DMS153 treated with DMSO at 0.1 percent for 48 hours (cell line): Measurements from ENCODE around the gene LMBR1.
"Not testable (repeated sequence)": the region's sequence is repeated elsewhere in the genome, so short reads cannot be mapped to it uniquely, and the experiment has no call there.

ENCODE experiments used
- DNase-seq: peaks from one replicate; lab custom pipeline; 2025; ENCODE audit not compliant: unreplicated experiment; lab: John Stamatoyannopoulos, UW

LMBR1 gene

DNA sequence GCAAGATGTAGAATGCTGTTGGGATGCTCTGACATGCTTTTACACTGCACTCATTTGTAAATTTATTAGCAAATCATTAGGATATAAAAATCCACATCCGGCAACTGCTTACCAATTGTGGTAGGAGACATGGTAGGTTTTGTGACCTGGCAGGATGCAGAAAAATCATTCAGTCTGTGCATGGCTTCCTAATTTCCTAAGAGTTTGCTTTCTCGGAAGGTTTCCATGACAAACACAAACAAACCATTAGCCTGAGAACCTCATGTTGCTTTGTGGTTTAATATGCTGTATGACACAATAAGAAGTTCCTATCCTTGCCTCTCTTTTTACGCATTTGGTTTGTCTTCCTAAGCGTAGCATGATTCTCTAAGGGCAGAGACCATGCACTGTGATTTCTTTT, 14.7 kb upstream of the LMBR1 start:
- DNase-seq, result no peak

- no peak for DNase-seq
Observed at GRCh38 chr7:156906200-156906649, 13.2 kb upstream of the LMBR1 start.

DNA sequence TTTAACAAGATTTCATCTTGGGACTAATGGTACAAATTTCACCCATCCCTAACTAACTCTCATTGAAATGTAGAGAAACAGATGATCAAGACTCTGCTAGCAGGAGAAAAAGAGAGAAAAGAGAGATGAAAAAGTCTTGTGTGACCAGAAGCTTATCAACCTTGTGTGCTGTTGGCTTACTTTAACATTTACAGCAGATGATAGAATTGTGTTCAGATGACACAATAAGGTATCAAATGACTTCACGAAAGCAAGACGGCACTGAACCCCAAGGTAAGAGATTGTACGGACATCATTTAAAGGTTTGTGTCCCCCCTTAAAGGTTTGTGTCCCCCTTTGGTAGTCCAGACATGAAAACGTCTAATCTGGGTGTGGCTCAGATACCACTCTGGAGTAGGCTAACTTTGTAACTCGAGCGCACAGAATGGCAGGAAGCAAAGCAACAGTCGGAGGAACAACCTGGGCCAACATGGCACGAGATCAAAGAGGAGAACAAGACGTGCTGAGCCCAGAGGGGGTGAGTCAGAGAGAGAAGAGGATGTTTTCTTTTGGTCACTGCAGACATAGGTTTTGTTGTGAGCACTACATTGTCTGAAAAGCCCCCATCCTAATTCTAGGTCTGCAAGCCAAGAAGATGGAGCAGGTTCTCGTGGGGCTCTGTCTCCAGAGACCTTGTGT, 10.4 kb upstream of the LMBR1 start:
- DNase-seq, result no peak

DNA sequence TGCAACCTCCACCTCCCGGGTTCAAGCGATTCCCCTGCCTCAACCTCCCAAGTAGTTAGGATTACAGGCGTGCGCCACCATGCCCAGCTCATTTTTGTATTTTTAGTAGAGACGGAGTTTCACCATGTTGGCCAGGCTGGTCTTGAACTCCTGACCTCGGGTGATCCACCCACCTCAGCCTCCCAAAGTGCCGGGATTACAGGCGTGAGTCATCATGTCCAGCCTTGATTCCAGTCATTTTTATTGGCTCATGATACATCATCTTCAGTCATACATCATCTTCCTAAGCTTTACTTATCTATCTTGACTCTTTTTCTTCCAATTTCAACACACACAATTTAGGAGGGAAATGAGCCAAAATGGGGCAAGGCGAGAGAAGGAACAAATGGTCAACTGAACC, 7.1 kb upstream of the LMBR1 start:
- not testable (repeated sequence) for DNase-seq

DNA sequence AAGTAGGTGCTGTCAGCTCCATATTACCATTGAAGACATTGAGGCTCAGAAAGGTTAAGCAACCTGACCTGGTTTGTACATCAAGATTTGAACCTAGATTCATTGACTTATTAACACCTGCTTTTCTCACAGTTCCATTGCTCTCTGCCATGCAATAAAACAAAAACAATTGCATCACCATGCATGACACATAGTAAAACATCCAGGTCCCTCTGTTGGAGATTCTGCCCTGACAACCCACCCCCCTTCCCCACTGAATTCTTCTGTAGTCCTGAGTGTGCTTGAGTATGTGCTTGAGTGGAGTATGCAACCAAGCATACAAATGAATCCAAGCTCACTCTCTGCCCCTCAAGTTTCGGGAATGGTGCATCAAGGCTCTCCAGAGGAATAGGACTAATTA, 6.0 kb upstream of the LMBR1 start:
- no peak for DNase-seq

DNA sequence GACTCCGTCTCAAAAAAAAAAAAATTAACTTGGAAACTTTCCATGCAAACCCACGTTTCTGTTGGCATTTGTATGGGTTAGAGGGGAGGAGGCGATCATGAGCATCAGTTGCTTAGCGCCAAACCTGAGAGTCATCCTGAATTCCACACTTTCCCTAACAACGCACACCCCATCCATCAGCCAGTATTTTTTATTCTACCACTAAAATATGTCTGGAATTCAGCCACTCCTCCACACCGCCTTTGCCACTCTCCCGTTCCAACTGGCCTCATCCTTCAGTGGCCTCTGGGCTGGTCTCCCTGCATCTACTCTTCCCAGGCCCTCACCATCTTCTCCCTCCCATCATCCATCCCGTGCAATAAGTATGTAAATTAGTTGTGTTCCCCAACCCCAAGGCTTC, 4.7 kb upstream of the LMBR1 start:
- no peak for DNase-seq

GRCh38 chr7:156896388-156897022, 3.5 kb upstream of the LMBR1 start:
- DNase-seq, result no peak

- DNase-seq, result no peak
Observed at GRCh38 chr7:156895024-156895780, 2.2 kb upstream of the LMBR1 start.

GRCh38 chr7:156892081-156892800, 742 bp downstream of the LMBR1 start:
- DNase-seq, result no peak

GRCh38 chr7:156889746-156890145, 3.2 kb downstream of the LMBR1 start:
- no peak for DNase-seq

GRCh38 chr7:156889089-156889488, 3.9 kb downstream of the LMBR1 start:
- DNase-seq, result no peak

- DNase-seq, result no peak
Observed at GRCh38 chr7:156886020-156886795, 6.8 kb downstream of the LMBR1 start.

GRCh38 chr7:156881679-156882078, 11.3 kb downstream of the LMBR1 start:
- no peak for DNase-seq

DNA sequence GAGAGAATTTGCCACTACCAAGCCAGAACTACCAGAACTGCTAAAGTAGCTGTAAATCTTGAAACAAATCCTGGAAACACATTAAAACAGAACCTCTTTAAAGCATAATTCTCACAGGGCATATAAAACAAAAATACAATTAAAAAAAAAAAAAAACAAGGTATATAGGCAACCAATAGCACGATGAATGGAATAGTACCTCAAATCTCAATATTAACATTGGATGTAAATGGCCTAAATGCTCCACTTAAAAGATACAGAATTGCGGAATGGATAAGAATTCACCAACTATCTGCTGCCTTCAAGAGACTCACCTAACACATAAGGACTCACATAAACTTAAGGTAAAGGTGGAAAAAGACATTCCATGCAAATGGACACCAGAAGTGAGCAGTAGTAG, 17.2 kb downstream of the LMBR1 start:
- no peak for DNase-seq

DNA sequence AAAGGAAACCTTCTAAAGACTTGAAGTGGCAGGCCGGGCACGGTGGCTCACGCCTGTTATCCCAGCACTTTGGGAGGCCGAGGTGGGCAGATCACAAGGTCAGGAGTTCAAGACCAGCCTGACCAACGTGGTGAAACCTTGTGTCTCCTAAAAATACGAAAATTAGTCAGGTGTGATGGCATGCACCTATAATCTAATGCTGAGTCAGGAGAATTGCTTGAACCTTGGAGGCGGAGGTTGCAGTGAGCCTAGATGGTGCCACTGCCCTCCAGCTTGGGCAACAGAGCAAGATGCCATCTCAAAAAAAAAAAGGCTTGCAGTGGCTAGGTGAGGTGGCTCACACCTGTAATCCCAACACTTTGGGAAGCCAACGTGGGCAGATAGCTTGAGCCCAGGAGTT, 24.6 kb downstream of the LMBR1 start:
- DNase-seq, result not testable (repeated sequence)

DNA sequence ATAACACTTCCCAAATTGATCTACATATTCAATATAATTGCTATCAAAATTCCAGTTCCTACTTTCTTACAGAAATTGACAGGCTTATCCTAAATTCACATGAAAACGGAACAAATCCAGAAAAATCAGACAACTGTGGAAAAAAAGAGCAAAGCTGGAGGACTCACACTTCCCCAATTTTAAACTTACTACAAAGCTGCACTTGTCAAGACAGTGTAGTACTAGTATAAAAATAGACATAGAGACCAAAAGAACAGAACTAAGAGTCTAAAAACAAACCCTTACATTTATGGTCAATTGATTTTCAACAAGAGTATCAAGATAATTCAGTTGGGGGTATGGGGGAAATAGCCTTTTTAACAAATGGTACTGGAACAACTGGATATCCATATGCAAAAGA, 27.5 kb downstream of the LMBR1 start:
- no peak for DNase-seq

DNA sequence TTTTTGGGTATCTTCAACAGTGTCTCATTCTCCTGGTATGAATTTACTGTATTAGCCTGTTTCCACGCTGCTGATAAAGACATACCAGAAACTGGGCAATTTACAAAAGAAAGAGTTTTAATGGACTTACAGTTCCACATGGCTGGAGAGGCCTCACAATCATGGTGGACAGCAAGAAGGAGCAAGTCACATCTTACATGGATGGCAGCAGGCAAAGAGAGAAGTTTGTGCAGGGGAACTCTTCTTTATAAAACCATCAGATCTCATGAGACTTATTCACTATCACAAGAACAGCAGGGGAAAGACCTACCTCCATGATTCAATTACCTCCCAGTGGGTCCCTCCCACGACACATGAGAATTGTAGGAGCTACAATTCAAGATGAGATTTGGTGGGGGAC, 31.0 kb downstream of the LMBR1 start:
- not testable (repeated sequence) for DNase-seq

DNA sequence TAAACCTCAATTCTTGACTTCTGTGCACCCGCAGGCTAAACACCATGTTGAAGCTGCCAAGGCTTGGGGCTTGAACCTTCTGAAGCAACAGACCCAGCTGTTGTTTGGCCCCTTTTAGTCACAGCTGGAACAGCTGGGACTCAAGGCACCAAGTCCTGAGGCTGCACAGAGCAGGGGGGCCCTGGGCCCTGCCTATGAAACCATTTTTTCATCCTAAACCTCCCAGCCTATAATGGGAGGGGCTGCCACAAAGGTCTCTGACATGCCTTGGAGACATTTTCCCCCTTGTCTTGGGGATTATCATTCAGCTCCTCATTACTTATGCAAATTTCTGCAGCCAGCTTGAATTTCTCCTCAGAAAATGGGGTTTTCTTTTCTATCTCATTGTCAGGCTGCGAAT, 31.8 kb downstream of the LMBR1 start:
- no peak for DNase-seq

DNA sequence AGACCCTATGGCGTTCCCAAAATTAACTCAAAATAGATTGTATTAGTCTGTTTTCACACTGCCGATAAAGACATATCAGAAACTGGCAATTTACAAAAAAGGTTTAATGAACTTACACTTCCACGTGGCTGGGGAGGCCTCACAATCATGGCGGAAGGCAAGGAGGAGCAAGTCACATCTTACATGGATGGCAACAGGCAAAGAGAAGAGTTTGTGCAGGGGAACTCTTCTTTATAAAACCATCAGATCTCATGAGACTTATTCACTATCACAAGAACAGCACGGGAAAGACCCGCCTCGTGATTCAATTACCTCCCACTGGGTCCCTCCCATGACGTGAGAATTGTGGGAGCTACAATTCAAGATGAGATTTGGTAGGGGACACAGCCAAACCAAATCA, 32.9 kb downstream of the LMBR1 start:
- not testable (repeated sequence) for DNase-seq

DNA sequence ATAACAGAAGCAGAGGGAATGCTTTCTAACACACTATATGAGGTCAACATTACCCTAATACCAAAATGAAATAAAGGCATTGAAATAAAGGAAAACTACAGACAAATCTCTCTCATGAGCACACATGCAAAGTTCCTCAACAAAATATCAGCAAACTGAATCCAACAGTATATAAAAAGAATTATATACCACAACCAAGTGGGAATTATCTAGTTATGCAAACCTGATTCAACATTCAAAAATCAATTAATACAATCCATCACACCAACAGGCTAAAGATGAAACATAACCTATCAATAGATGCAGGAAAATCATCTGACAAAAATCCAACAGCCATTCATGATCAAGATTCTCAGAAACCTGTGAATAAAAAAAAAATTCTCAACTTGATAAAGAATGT, 34.5 kb downstream of the LMBR1 start:
- no peak for DNase-seq

- DNase-seq, result no peak
Observed at GRCh38 chr7:156857757-156858156, 35.2 kb downstream of the LMBR1 start.
